Caco-2 (cell line): ENCODE results near the gene LMO3. TPM values are rescaled to one million over a fixed set of nuclear protein-coding genes. Genes with fewer than 3 reads are reported as not detected.

Experiments used
- BruUV-seq: library from RNA; stranded (reverse); fragments of 400-500 nt; replicated peaks from 2 replicates; lab custom pipeline; 2021; lab: Mats Ljungman, UMichigan
- CTCF ChIA-PET: fragments of 300-600 bp; sonication (Branson Sonifier 250); formaldehyde crosslinking; loops from one replicate; lab custom pipeline; 2022; ENCODE audit warnings: antibody characterized with exemption; lab: Charles Lee
- POLR2A ChIA-PET: fragments of 300-600 bp; sonication (Branson Sonifier 250); formaldehyde crosslinking; loops from one replicate; lab custom pipeline; 2022; ENCODE audit warnings: antibody characterized with exemption; lab: Charles Lee
- DNase-seq, 2 experiments: peaks; one replicate each; pipeline versions ENCODE4 v3.0.0 to v3.0.0-alpha.2; 2020 to 2022
- H3K27me3 ChIP-seq: replicated peaks from 2 replicates; pipeline ENCODE4 v1.6.0; 2011; ENCODE audit warnings: low read length; ENCODE audit not compliant: control insufficient read depth, insufficient read depth
- H3K36me3 ChIP-seq: 2 replicates; pipeline ENCODE4 v1.5.1; 2011; ENCODE audit warnings: low read length; ENCODE audit not compliant: control insufficient read depth, insufficient read depth
- H3K4me1 ChIP-seq: fragments of 250-450 bp; sonication (Bioruptor Pico); 2 replicates; pipeline ENCODE4 v1.5.1; 2020; ENCODE audit warnings: mild to moderate bottlenecking
- H3K4me3 ChIP-seq: 2 replicates; pipeline ENCODE4 v1.5.1; 2011; ENCODE audit warnings: low read depth, mild to moderate bottlenecking, control low read depth, low read length
- H3K9me3 ChIP-seq: fragments of 250-450 bp; sonication (Bioruptor Pico); 2 replicates; pipeline ENCODE4 v1.5.1; 2020; ENCODE audit warnings: mild to moderate bottlenecking, moderate library complexity
- H3K27ac Mint-ChIP-seq: one replicate; pipeline ENCODE4 v1.8.0; 2022; ENCODE audit warnings: mixed read lengths; ENCODE audit not compliant: unreplicated experiment
- H3K27me3 Mint-ChIP-seq: one replicate; pipeline ENCODE4 v1.8.0; 2022; ENCODE audit warnings: mixed read lengths; ENCODE audit not compliant: insufficient read depth, unreplicated experiment
- H3K36me3 Mint-ChIP-seq: one replicate; pipeline ENCODE4 v1.8.0; 2022; ENCODE audit warnings: mild to moderate bottlenecking, mixed read lengths; ENCODE audit not compliant: insufficient read depth, unreplicated experiment
- H3K4me1 Mint-ChIP-seq: one replicate; pipeline ENCODE4 v1.8.0; 2022; ENCODE audit warnings: low read depth, mixed read lengths; ENCODE audit not compliant: unreplicated experiment
- H3K4me3 Mint-ChIP-seq: one replicate; pipeline ENCODE4 v1.8.0; 2022; ENCODE audit warnings: mild to moderate bottlenecking, moderate library complexity, mixed read lengths; ENCODE audit not compliant: unreplicated experiment
- H3K9me3 Mint-ChIP-seq: one replicate; pipeline ENCODE4 v1.8.0; 2022; ENCODE audit warnings: mixed read lengths; ENCODE audit not compliant: unreplicated experiment
- intact Hi-C: fragments of 100-400 bp; cut with micrococcal nuclease; formaldehyde crosslinking; loops from one replicate; pipeline ENCODE4 v1.10.0; 2022; ENCODE audit not compliant: unreplicated experiment
- total RNA-seq: library from RNA; stranded (reverse); gene quantifications from 2 replicates; pipeline ENCODE4 v1.2.3, GENCODE V29; 2022
- TF ChIP-seq, protein P1 (sequence below), 2 experiments: fragments of 200-600 bp in 1 of 2; IDR thresholded peaks; 1 replicate in 1 of 2; 2 replicates in 1 of 2; pipeline versions ENCODE4 v1.5.1 to v1.8.0; 2011 to 2022; ENCODE audit warnings: antibody characterized with exemption in 1 of 2, control low read depth in 1 of 2, inconsistent platforms in 1 of 2, low read depth in 1 of 2, low read length in 1 of 2, mild to moderate bottlenecking in 1 of 2, moderate library complexity in 1 of 2; ENCODE audit not compliant: insufficient read depth in 1 of 2, severe bottlenecking in 1 of 2, unreplicated experiment in 1 of 2

The LMO3 gene
- total RNA-seq, 1 experiment from 2014 or later, result not detected

GRCh38 chr12:16564675-16565074, 41.3 kb downstream of the LMO3 start:
- BruUV-seq, result no TSS peak

GRCh38 chr12:16563504-16563903, 42.5 kb downstream of the LMO3 start:
- H3K36me3 ChIP-seq, result no peaks in the 10 kb centered on the region
- POLR2A ChIA-PET, result no interaction called here
- no peak overlapping the region for H3K27ac Mint-ChIP-seq
- no peaks in the 10 kb centered on the region for H3K9me3 Mint-ChIP-seq
- no TSS peak for BruUV-seq
- CTCF ChIA-PET, result no interaction called here
- TF ChIP-seq, protein P1, sequence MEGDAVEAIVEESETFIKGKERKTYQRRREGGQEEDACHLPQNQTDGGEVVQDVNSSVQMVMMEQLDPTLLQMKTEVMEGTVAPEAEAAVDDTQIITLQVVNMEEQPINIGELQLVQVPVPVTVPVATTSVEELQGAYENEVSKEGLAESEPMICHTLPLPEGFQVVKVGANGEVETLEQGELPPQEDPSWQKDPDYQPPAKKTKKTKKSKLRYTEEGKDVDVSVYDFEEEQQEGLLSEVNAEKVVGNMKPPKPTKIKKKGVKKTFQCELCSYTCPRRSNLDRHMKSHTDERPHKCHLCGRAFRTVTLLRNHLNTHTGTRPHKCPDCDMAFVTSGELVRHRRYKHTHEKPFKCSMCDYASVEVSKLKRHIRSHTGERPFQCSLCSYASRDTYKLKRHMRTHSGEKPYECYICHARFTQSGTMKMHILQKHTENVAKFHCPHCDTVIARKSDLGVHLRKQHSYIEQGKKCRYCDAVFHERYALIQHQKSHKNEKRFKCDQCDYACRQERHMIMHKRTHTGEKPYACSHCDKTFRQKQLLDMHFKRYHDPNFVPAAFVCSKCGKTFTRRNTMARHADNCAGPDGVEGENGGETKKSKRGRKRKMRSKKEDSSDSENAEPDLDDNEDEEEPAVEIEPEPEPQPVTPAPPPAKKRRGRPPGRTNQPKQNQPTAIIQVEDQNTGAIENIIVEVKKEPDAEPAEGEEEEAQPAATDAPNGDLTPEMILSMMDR (IDR thresholded peaks at IDR 0.05; ENCODE audit: insufficient read depth in 1 of 2, low read depth in 1 of 2, low read length in 1 of 2, severe bottlenecking in 1 of 2, unreplicated experiment in 1 of 2), result no peak
- no peaks in the 10 kb centered on the region for H3K27me3 ChIP-seq
- no peaks in the 10 kb centered on the region for H3K4me1 Mint-ChIP-seq
- intact Hi-C loops, result no loop called here
- H3K27me3 Mint-ChIP-seq, result no peaks in the 10 kb centered on the region
- H3K36me3 Mint-ChIP-seq, result no peaks in the 10 kb centered on the region
- no peaks in the 10 kb centered on the region for H3K4me1 ChIP-seq
- no peaks in the 10 kb centered on the region for H3K9me3 ChIP-seq
- DNase-seq, result no peak
- no peak overlapping the region for H3K4me3 Mint-ChIP-seq
- H3K4me3 ChIP-seq, result no peak overlapping the region

More at GRCh38 chr12:16564675-16565074, 41.3 kb downstream of the LMO3 start:
- TF ChIP-seq, protein P1 (IDR thresholded peaks at IDR 0.05; ENCODE audit: insufficient read depth in 1 of 2, low read depth in 1 of 2, low read length in 1 of 2, severe bottlenecking in 1 of 2, unreplicated experiment in 1 of 2), result no peak
- no peaks in the 10 kb centered on the region for H3K4me1 Mint-ChIP-seq
- POLR2A ChIA-PET, result no interaction called here
- no peak for DNase-seq
- H3K9me3 ChIP-seq, result no peaks in the 10 kb centered on the region
- H3K9me3 Mint-ChIP-seq, result no peaks in the 10 kb centered on the region
- H3K27me3 Mint-ChIP-seq, result no peaks in the 10 kb centered on the region
- intact Hi-C loops, result no loop called here
- no peaks in the 10 kb centered on the region for H3K27me3 ChIP-seq
- no peak overlapping the region for H3K27ac Mint-ChIP-seq
- no peaks in the 10 kb centered on the region for H3K36me3 Mint-ChIP-seq
- H3K4me3 Mint-ChIP-seq, result no peak overlapping the region
- H3K4me1 ChIP-seq, result no peaks in the 10 kb centered on the region
- H3K36me3 ChIP-seq, result no peaks in the 10 kb centered on the region
- CTCF ChIA-PET, result no interaction called here
- no peak overlapping the region for H3K4me3 ChIP-seq

DNA sequence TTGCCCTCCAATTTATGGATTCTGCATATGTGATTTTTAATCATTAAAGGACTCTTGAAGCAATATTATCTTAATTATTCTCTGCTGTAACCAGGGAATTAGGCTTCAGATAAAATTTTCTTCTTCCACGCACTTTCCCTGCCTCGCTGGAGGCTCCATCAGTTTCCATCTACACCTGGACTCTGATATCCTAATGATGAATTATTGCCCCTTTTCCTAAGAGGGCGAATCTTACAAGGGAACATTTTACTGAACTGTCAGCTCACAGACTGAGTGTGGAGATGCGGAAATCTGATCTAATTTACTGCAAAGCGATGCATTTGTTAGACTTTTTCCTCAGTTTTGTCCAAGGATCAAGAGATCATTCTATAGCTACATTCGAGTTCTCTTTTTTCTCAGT, 43.0 kb downstream of the LMO3 start:
- no TSS peak for BruUV-seq
- no peak overlapping the region for H3K4me3 ChIP-seq
- DNase-seq, result no peak
- Mint-ChIP-seq H3K27ac (no peak overlapping the region), H3K9me3 (no peaks in the 10 kb centered on the region), H3K36me3 (no peaks in the 10 kb centered on the region), H3K4me3 (no peak overlapping the region), H3K4me1 (no peaks in the 10 kb centered on the region), H3K27me3 (no peaks in the 10 kb centered on the region)
- intact Hi-C loops, result no loop called here
- no peaks in the 10 kb centered on the region for H3K27me3 ChIP-seq
- H3K9me3 ChIP-seq, result no peaks in the 10 kb centered on the region
- H3K4me1 ChIP-seq, result no peaks in the 10 kb centered on the region
- no peaks in the 10 kb centered on the region for H3K36me3 ChIP-seq
- TF ChIP-seq, protein P1 (IDR thresholded peaks at IDR 0.05; ENCODE audit: insufficient read depth in 1 of 2, low read depth in 1 of 2, low read length in 1 of 2, severe bottlenecking in 1 of 2, unreplicated experiment in 1 of 2), result no peak
- POLR2A ChIA-PET, result no interaction called here
- CTCF ChIA-PET, result no interaction called here
